ENCODE results near the gene ZNF473.
"Not testable (repeated sequence)": the region's sequence is repeated elsewhere in the genome, so short reads cannot be mapped to it uniquely, and the experiment has no call there.

Gene ZNF473

GRCh38 chr19:50042363-50043024 lies 16.7 kb downstream of the ZNF473 start:
- in situ Hi-C loops (cut with MboI; ENCODE audit: low pct_unique_long_range_greater_than_20kb, low sequenced_read_pairs, unreplicated experiment) = no loop called here
- no peak for DNase-seq (ENCODE audit: low spot score)
- TF ChIP-seq, protein P1, sequence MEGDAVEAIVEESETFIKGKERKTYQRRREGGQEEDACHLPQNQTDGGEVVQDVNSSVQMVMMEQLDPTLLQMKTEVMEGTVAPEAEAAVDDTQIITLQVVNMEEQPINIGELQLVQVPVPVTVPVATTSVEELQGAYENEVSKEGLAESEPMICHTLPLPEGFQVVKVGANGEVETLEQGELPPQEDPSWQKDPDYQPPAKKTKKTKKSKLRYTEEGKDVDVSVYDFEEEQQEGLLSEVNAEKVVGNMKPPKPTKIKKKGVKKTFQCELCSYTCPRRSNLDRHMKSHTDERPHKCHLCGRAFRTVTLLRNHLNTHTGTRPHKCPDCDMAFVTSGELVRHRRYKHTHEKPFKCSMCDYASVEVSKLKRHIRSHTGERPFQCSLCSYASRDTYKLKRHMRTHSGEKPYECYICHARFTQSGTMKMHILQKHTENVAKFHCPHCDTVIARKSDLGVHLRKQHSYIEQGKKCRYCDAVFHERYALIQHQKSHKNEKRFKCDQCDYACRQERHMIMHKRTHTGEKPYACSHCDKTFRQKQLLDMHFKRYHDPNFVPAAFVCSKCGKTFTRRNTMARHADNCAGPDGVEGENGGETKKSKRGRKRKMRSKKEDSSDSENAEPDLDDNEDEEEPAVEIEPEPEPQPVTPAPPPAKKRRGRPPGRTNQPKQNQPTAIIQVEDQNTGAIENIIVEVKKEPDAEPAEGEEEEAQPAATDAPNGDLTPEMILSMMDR (IDR thresholded peaks at IDR 0.05; ENCODE audit: extremely low read depth, insufficient read depth, missing control alignments) = no peak

DNA sequence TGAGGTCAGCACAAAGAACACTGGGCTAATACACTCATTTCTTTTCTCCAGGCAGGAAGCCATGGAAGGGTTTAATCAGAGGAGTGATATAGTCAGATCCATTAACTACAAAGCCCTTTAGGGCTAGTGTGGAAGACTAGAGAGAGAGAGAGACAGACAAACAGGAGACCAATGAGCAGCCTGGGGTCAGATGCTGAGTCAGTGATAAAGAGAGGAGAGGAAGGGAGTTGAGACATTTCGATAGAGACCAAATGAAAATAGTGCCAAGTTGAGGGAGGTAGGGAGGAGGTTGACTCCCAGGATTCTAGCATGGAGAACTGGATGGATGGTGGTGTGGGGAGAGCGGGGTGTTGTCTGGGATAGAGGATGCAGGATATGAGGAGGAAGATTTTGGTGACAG lies 18.2 kb downstream of the ZNF473 start:
- DNase-seq (ENCODE audit: low spot score) = no peak
- in situ Hi-C loops (cut with MboI; ENCODE audit: low pct_unique_long_range_greater_than_20kb, low sequenced_read_pairs, unreplicated experiment) = no loop called here
- TF ChIP-seq, protein P1 (IDR thresholded peaks at IDR 0.05; ENCODE audit: extremely low read depth, insufficient read depth, missing control alignments) = no peak

- in situ Hi-C loops (cut with MboI; ENCODE audit: low pct_unique_long_range_greater_than_20kb, low sequenced_read_pairs, unreplicated experiment) = no loop called here
- TF ChIP-seq, protein P1 (IDR thresholded peaks at IDR 0.05; ENCODE audit: extremely low read depth, insufficient read depth, missing control alignments) = no peak
- no peak for DNase-seq (ENCODE audit: low spot score)
Measured at GRCh38 chr19:50044922-50045321, 19.1 kb downstream of the ZNF473 start.

DNA sequence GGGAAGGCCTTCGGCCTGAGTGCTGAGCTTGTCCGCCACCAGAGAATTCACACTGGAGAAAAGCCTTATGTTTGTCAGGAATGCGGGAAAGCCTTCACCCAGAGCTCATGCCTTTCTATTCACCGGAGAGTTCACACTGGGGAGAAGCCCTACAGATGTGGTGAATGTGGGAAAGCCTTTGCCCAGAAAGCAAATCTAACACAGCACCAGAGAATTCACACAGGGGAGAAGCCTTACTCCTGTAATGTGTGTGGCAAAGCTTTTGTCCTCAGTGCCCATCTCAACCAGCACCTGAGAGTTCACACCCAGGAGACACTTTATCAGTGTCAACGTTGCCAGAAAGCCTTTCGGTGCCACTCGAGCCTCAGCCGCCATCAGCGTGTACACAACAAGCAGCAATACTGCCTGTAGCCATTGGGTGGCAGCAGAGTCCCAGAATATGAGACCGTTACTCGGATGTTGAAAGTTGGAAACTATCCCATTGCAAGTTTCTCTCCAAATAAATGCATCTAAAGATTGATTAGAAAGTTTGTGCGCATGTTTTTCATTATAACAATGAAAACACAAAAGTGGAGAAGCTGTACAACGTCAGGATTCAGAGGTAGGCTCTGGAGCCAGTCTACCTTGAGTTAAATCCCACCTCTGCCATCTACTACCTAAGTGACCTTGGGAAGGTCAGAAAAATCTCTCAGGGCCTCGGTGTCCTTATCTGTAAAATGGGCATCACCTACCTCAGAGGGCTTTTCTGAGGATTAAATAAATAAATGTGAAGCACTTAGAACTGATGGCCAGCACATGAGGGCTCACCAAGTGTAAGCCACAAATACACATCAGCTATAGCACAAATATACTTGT lies 21.1 kb downstream of the ZNF473 start:
- in situ Hi-C loops (cut with MboI; ENCODE audit: low pct_unique_long_range_greater_than_20kb, low sequenced_read_pairs, unreplicated experiment) = no loop called here
- DNase-seq (ENCODE audit: low spot score) = no peak
- TF ChIP-seq, protein P1 (IDR thresholded peaks at IDR 0.05; ENCODE audit: extremely low read depth, insufficient read depth, missing control alignments) = peak; percentile 46

- no peak for DNase-seq (ENCODE audit: low spot score)
- in situ Hi-C loops (cut with MboI; ENCODE audit: low pct_unique_long_range_greater_than_20kb, low sequenced_read_pairs, unreplicated experiment) = no loop called here
- TF ChIP-seq, protein P1 (IDR thresholded peaks at IDR 0.05; ENCODE audit: extremely low read depth, insufficient read depth, missing control alignments) = no peak
Measured at GRCh38 chr19:50047671-50048070, 21.9 kb downstream of the ZNF473 start.

- peak; percentile 78 for DNase-seq (ENCODE audit: low spot score)
- TF ChIP-seq, protein P1 (IDR thresholded peaks at IDR 0.05; ENCODE audit: extremely low read depth, insufficient read depth, missing control alignments) = no peak
Measured at GRCh38 chr19:50050406-50051227, 24.8 kb downstream of the ZNF473 start.

DNA sequence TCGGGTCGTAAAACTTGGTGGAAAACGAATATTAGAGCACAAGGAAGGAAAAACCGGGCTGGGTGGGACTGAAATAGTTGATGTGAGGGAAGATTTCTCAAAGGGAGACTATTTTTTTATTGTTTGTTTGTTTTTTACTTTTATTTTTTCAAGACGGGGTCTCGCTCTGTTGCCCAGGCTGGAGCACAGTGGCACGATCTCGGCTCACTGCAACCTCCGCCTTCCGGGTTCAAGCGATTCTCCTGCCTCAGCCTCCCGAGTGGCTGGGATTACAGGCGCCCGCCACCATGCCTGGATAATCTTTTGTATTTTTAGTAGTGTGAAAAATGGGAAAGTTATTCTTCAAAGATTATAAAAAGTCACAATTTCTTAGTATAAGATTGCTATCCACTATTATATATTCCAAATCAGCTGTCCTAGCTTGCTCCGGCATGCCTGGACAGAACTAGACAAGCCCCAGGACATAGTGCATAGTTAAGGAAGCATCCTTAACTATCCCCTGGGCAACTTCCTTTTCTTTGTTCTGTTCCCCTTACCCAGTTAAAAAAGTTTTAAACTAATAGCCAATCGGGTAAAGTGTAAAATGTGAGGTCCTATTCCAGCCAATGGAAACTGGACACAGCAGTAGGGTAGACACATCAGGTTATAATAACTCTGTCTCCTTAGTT lies 25.6 kb downstream of the ZNF473 start:
- in situ Hi-C loops (cut with MboI; ENCODE audit: low pct_unique_long_range_greater_than_20kb, low sequenced_read_pairs, unreplicated experiment); DNase-seq (ENCODE audit: low spot score): not testable (repeated sequence)

More at GRCh38 chr19:50050406-50051227, 24.8 kb downstream of the ZNF473 start:
- in situ Hi-C loops (cut with MboI; ENCODE audit: low pct_unique_long_range_greater_than_20kb, low sequenced_read_pairs, unreplicated experiment) = no loop called here

All from GM13977 (cell line).